SK-N-MC (cell line): Measurements from ENCODE around the gene CCDC88B.

ENCODE experiments used
- EZH2 ChIP-seq: fragments of 200-600 bp; sonication (generic); IDR thresholded peaks from one replicate; pipeline ENCODE4 v1.6.1; 2017; ENCODE audit warnings: antibody characterized with exemption
- FOXP2 ChIP-seq: optimal IDR thresholded peaks from 2 replicates; pipeline ENCODE3; 2011; ENCODE audit warnings: mild to moderate bottlenecking, moderate library complexity; ENCODE audit not compliant: insufficient read depth; ENCODE audit errors: extremely low read length, control extremely low read depth
- POLR2AphosphoS5 ChIP-seq: IDR thresholded peaks from 2 replicates; pipeline ENCODE4 v1.6.1; 2012; ENCODE audit warnings: mild to moderate bottlenecking, low read depth, low read length, borderline replicate concordance

DNA sequence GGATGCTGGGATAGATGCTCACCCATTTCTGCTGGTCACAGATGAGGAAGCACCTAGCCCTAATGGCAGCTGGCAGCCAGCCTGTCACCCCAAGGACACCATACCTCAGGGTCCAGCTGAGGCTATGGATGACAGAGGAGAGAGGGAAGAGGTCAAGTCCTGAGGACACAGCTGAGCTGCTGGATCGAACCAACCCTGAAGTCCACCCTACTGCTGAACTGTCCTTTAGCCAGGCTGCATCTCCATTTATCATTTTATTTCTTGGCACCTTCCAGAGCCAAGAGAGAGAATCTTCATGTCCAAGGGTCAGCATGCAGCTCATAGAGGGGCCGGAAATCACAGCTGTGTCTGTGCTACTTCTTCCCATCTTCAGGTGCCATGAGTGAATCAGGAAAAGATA is 49.8 kb downstream of the CCDC88B start:
- TF ChIP-seq EZH2 = no peak
- TF ChIP-seq POLR2AphosphoS5 = no peak
- TF ChIP-seq FOXP2 = no peak
